Measurements from ENCODE around the gene HGFAC. TPM values are rescaled to one million over a fixed set of nuclear protein-coding genes. Genes with fewer than 3 reads are reported as not detected.

Gene HGFAC
- total and polyA plus RNA-seq, 5 donors = 0.14 to 0.62 (median 0.31) TPM; not detected in 1

DNA sequence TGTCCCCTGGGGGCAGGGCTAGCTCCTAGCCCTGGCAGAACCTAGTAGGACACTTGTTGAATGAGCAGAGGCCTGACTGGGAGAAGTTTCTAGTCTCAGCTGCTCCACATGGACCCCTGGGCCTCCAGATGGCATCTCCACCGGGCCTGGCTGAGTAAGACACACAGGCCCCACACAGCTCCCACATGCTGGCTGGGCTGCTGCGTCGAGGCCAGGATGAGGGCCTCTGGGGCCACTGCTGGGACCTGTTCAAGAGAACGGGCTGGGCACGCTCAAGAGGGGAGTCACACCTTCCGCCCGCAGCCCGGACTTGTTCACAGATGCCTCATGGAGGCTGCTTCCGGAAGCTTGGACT is 4.2 kb upstream of the HGFAC start:
- no peak overlapping the region for H3K27ac ChIP-seq (ENCODE audit: low read length)
- intact Hi-C loops (cut with DNase I) = no loop called here
- H3K4me3 ChIP-seq (ENCODE audit: low read length) = no peak overlapping the region
- no peaks in the 10 kb centered on the region for H3K4me1 ChIP-seq (ENCODE audit: control insufficient read depth, insufficient read depth, low read length)
- peak in 2 of 3 donors; percentile 30 to 52 for DNase-seq
- no peaks in the 10 kb centered on the region for H3K27me3 ChIP-seq (ENCODE audit: control insufficient read depth, insufficient read depth)
- WGBS = 81% methylated on average over 9 of the region's 9 CpGs
- no peak for ATAC-seq
- H3K9me3 ChIP-seq (ENCODE audit: control insufficient read depth, low read length) = no peaks in the 10 kb centered on the region

DNA sequence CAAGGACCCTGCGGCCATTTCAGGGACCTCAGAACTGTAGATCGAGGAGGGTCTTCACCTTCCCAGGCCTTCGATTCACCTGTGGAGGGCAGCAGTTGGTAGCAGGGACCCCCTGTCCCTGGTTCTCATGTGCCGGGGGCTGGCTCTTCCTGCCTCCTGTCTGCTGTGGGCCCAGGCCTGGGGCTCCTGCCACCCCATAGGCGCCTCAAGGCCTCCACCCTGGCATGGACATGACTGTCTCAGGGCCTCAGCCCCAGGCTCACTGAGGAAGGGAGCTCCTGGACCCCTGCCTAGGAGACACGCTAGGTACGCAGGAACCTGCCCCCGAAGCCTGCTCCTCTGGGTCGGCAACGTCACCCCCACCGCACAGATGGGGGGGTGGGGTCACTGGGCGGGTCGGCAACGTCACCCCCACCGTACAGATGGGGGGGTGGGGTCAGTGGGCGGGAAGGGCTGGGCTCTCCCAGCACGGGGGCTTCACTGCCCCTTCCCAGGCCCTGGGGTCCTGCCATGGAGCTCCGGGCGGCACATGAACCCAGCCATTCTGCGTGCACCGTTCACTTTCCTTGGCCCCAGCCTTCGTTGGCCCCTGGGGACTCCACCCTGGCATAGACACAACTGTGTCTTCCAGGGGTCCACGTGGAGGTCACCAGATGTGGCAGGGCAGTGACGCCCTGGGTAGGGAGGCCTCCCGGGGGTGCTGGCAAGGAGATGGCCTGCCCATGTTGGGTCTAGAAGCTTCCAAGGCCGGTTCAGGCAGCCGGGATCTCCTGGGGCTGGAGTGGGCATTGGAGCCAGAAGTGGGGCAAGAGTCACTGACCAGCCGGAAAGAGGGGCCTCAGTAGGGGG is 3.5 kb upstream of the HGFAC start:
- ATAC-seq (no peak), DNase-seq (peak in 2 of 3 donors; percentile 51 to 61)
- 67% methylated on average over 28 of the region's 28 CpGs for WGBS

DNA sequence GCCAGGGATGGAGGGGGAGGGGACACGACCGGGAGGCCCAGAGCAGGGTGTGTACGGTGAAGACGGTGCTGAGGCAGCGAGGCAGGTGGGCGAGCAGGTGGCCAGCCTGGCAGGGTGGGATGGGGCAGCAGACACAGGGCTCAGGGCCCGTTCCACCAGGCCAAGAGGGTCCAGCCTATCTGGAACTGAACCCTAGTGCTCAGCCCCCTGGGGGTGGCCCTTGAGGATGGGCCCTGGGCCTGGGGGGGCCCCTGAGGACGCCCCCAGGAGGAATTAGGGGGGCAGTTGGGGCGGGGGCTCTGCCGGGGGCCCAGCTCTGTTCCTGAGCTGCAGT is 3.0 kb upstream of the HGFAC start:
- no peaks in the 10 kb centered on the region for H3K4me1 ChIP-seq (ENCODE audit: control insufficient read depth, insufficient read depth, low read length)
- H3K27ac ChIP-seq (ENCODE audit: low read length) = no peak overlapping the region
- H3K4me3 ChIP-seq (ENCODE audit: low read length) = no peak overlapping the region
- ATAC-seq = no peak
- intact Hi-C loops (cut with DNase I) = no loop called here
- H3K27me3 ChIP-seq (ENCODE audit: control insufficient read depth, insufficient read depth) = no peaks in the 10 kb centered on the region
- no peaks in the 10 kb centered on the region for H3K9me3 ChIP-seq (ENCODE audit: control insufficient read depth, low read length)
- WGBS = 73% methylated on average over 10 of the region's 10 CpGs
- DNase-seq = no peak

More for the DNA sequence above, 3.5 kb upstream of the HGFAC start:
- H3K9me3 ChIP-seq (ENCODE audit: control insufficient read depth, low read length) = no peaks in the 10 kb centered on the region
- H3K4me1 ChIP-seq (ENCODE audit: control insufficient read depth, insufficient read depth, low read length) = no peaks in the 10 kb centered on the region
- intact Hi-C loops (cut with DNase I) = no loop called here
- H3K4me3 ChIP-seq (ENCODE audit: low read length) = no peak overlapping the region
- H3K27ac ChIP-seq (ENCODE audit: low read length) = no peak overlapping the region
- no peaks in the 10 kb centered on the region for H3K27me3 ChIP-seq (ENCODE audit: control insufficient read depth, insufficient read depth)

DNA sequence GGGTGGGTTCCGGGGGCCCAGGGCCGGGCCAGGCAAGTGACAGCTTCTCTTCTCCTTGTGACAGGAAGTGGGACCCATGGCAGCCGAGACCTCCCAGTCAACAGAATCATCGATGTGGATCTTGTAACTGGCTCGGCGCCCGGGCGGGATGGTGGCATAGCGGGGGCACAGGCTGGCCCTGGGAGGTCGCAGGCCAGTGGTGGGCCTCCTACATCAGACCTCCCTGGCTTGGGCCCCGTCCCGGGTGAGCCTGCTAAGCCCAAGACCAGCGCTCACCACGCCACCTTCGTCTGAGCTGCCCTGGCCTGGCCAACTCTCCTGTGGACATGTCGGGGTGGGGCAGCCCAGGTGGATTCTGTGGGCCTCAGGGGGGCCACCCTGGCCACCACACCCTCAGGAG is 2.4 kb upstream of the HGFAC start:
- DNase-seq (peak in 2 of 3 donors; percentile 34 to 64), ATAC-seq (no peak)
- Histone ChIP-seq H3K27me3 (ENCODE audit: control insufficient read depth, insufficient read depth) (no peaks in the 10 kb centered on the region), H3K4me3 (ENCODE audit: low read length) (no peak overlapping the region), H3K27ac (ENCODE audit: low read length) (no peak overlapping the region), H3K4me1 (ENCODE audit: control insufficient read depth, insufficient read depth, low read length) (no peaks in the 10 kb centered on the region), H3K9me3 (ENCODE audit: control insufficient read depth, low read length) (no peaks in the 10 kb centered on the region)
- intact Hi-C loops (cut with DNase I) = no loop called here
- 87% methylated on average over 16 of the region's 16 CpGs for WGBS

DNA sequence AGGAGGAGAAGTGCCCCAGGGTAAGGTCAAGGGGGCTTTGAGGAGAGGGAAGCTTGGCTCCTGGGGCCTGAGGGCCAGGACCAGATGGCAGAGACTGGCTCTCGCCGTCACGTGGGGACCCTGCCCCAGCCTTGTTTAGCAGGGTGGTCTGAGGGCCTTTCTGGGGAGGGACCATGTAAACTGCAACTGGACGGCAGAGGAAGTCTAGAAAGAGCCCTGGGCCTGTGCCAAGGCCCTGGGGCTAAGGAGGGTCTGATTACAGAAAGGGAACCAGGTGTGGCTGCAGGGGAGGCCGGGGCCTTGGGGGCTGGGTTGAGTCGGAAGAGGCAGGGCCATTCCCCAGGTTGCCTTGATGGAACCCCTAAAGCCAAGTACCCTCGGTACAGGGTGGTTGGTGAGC is 1.8 kb upstream of the HGFAC start:
- WGBS = 59% methylated on average over 7 of the region's 7 CpGs
- Histone ChIP-seq H3K4me1 (ENCODE audit: control insufficient read depth, insufficient read depth, low read length) (no peaks in the 10 kb centered on the region), H3K27ac (ENCODE audit: low read length) (no peak overlapping the region), H3K4me3 (ENCODE audit: low read length) (no peak overlapping the region), H3K9me3 (ENCODE audit: control insufficient read depth, low read length) (no peaks in the 10 kb centered on the region), H3K27me3 (ENCODE audit: control insufficient read depth, insufficient read depth) (no peaks in the 10 kb centered on the region)
- DNase-seq = peak in 2 of 3 donors; percentile 34 to 63
- no peak for ATAC-seq
- intact Hi-C loops (cut with DNase I) = loop anchor here in 1 of 4 donors (5.0 kb wide), 1 partner anchor 93 kb away; no protein-coding TSS in a partner anchor

DNA sequence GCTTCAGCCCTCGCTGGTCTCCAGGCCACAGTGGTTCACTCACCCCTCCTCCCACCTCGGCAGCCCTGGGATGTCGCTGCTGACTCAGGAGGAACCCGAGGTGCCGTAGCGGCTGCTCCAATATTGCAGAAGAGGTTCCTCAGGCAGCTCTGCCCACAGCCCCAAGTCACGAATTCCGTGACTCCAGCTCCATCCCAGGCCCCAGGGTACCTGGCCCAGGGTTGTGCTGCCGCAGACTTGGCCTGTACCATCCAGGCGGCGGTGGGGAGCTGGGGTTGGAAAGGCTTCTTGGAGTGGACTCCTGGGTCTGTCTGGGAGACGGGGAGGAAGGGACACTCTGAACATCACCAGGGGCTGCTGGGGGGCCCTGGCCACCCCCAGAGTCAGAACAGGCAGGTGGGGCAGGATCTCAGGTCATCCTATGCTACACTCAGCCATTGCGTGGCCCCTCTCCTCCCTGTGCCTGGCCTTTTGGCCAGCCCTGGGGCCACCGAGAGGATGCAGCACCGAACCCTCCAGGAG is 728 bp upstream of the HGFAC start:
- H3K4me1 ChIP-seq (ENCODE audit: control insufficient read depth, insufficient read depth, low read length) = no peaks in the 10 kb centered on the region
- WGBS = 62% methylated on average over 15 of the region's 15 CpGs
- DNase-seq (peak in 2 of 3 donors; percentile 45 to 58), ATAC-seq (no peak)
- intact Hi-C loops (cut with DNase I) = loop anchor here in 1 of 4 donors (5.0 kb wide), 1 partner anchor 94 kb away; no protein-coding TSS in a partner anchor
- no peaks in the 10 kb centered on the region for H3K27me3 ChIP-seq (ENCODE audit: control insufficient read depth, insufficient read depth)
- H3K4me3 ChIP-seq (ENCODE audit: low read length) = no peak overlapping the region
- no peaks in the 10 kb centered on the region for H3K9me3 ChIP-seq (ENCODE audit: control insufficient read depth, low read length)
- no peak overlapping the region for H3K27ac ChIP-seq (ENCODE audit: low read length)

DNA sequence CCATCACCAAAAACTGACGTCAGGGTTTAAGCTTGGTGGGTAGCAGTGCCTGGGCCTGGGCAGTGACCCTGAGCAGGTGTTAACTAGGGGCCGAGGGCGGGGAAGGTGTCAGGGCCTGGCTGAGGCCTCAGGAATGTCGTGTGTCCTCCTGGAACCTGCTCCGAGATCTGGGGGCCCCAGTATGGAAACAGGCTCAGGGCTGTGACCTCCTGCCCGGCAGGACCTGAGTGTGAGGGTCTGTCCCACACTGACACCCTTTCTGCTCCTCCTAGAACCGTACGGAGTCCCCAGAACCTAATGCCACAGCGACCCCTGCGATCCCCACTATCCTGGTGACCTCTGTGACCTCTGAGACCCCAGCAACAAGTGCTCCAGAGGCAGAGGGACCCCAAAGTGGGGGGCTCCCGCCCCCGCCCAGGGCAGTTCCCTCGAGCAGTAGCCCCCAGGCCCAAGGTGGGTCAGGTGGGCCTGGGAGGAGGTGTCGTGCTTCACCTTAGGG is 741 bp downstream of the HGFAC start:
- Histone ChIP-seq H3K9me3 (ENCODE audit: control insufficient read depth, low read length) (no peaks in the 10 kb centered on the region), H3K4me3 (ENCODE audit: low read length) (no peak overlapping the region), H3K27me3 (ENCODE audit: control insufficient read depth, insufficient read depth) (no peaks in the 10 kb centered on the region), H3K27ac (ENCODE audit: low read length) (no peak overlapping the region), H3K4me1 (ENCODE audit: control insufficient read depth, insufficient read depth, low read length) (no peaks in the 10 kb centered on the region)
- ATAC-seq (no peak), DNase-seq (no peak)
- 74% methylated on average over 14 of the region's 14 CpGs for WGBS
- intact Hi-C loops (cut with DNase I) = loop anchor here in 3 of 4 donors (2.0 to 5.0 kb wide), 2 partner anchors 95 to 96 kb away; no protein-coding TSS in a partner anchor

DNA sequence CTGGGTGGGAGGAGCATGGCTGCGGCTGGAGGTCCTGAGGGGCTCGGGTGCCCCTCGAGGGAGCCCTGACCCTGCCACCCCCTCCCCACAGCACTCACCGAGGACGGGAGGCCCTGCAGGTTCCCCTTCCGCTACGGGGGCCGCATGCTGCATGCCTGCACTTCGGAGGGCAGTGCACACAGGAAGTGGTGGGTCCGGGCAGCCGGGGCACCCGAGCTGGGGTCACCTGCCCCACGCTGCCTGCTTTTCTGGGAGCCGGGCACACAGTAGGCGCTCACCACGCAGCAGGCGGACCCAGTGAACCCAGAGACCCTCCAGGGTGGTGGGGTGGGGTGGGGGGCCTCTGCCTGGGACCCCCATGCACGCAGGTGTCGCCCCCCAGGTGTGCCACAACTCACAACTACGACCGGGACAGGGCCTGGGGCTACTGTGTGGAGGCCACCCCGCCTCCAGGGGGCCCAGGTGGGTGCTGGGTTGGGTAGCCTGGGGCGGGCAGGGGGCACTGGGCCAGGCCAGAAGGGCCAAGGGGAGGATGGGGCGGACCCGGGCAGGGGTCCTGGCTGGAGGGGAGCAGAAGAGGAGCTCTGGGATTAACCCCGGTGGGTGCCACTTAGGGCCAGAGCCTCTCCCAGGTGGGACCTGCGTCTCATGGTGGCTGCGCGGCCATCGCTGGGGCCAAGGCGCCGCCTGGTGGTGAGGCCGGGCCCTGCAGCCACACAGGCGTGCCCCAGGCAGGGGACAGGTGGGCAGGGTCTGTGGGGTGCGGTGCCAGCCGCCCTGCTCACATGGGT is 1.4 kb downstream of the HGFAC start:
- Histone ChIP-seq H3K27me3 (ENCODE audit: control insufficient read depth, insufficient read depth) (no peaks in the 10 kb centered on the region), H3K4me3 (ENCODE audit: low read length) (no peak overlapping the region), H3K9me3 (ENCODE audit: control insufficient read depth, low read length) (no peaks in the 10 kb centered on the region), H3K27ac (ENCODE audit: low read length) (no peak overlapping the region), H3K4me1 (ENCODE audit: control insufficient read depth, insufficient read depth, low read length) (no peaks in the 10 kb centered on the region)
- DNase-seq (peak; percentile 57 to 84 (median 81)), ATAC-seq (peak; percentile 35 to 60)
- intact Hi-C loops (cut with DNase I) = loop anchor here in 3 of 4 donors (2.0 to 5.0 kb wide), 2 partner anchors 96 kb away; no protein-coding TSS in a partner anchor
- WGBS = 46% methylated on average over 36 of the region's 36 CpGs

DNA sequence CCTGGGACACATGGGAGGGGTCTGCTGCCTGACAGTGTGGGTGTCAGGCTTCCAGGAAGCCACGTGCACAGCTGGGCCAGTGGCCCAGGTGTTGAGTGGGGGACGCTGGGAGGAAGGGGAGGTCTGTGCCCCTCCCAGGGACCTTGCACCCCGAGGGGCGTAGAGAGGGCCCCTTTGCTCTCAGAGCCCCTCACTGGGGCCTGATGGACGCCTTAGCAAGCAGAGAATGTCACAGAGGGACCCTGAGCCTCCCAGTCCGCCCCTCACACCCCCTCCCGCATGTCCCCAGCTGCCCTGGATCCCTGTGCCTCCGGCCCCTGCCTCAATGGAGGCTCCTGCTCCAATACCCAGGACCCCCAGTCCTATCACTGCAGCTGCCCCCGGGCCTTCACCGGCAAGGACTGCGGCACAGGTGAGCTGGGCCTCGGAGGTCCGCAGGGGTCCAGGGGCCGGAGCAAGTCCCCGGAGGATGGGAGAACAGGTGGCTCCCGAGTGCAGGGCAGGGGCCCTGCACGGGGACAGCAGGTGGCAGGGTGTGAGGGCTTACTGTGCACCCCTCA is 2.1 kb downstream of the HGFAC start:
- peak in 2 of 3 donors; percentile 45 to 49 for DNase-seq
- Histone ChIP-seq H3K27me3 (ENCODE audit: control insufficient read depth, insufficient read depth) (no peaks in the 10 kb centered on the region), H3K9me3 (ENCODE audit: control insufficient read depth, low read length) (no peaks in the 10 kb centered on the region), H3K27ac (ENCODE audit: low read length) (no peak overlapping the region), H3K4me3 (ENCODE audit: low read length) (no peak overlapping the region), H3K4me1 (ENCODE audit: control insufficient read depth, insufficient read depth, low read length) (no peaks in the 10 kb centered on the region)
- 67% methylated on average over 17 of the region's 17 CpGs for WGBS
- intact Hi-C loops (cut with DNase I) = loop anchor here (2.0 to 5.0 kb wide), 3 partner anchors 97 to 99 kb away; no protein-coding TSS in a partner anchor
- no peak for ATAC-seq

DNA sequence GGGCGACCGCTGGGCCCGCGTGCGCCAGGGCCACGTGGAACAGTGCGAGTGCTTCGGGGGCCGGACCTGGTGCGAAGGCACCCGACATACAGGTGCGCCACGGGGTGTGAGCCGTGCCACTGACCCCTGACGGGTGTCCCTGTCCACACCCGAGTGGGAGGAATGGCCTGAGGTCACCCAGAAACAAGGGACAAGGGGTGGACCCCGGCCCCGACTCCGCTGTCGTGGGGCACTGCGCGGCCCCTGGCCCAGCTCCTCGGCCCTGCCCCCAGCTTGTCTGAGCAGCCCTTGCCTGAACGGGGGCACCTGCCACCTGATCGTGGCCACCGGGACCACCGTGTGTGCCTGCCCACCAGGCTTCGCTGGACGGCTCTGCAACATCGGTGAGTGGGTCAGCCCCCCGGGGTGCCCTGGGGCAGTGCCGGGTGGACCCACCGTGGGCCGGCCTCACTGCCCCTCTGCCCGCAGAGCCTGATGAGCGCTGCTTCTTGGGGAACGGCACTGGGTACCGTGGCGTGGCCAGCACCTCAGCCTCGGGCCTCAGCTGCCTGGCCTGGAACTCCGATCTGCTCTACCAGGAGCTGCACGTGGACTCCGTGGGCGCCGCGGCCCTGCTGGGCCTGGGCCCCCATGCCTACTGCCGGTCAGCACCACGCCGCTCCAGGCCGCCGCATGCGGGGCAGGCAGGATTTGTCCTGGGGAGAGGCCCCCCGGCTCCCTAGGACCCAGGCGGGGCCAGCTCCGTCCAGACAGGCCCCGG is 2.8 kb downstream of the HGFAC start:
- no peaks in the 10 kb centered on the region for H3K4me1 ChIP-seq (ENCODE audit: control insufficient read depth, insufficient read depth, low read length)
- 88% methylated on average over 56 of the region's 56 CpGs for WGBS

More for the DNA sequence above, 2.8 kb downstream of the HGFAC start:
- Histone ChIP-seq H3K27me3 (ENCODE audit: control insufficient read depth, insufficient read depth) (no peaks in the 10 kb centered on the region), H3K9me3 (ENCODE audit: control insufficient read depth, low read length) (no peaks in the 10 kb centered on the region), H3K27ac (ENCODE audit: low read length) (no peak overlapping the region), H3K4me3 (ENCODE audit: low read length) (no peak overlapping the region)
- intact Hi-C loops (cut with DNase I) = loop anchor here in 2 of 4 donors (2.0 to 5.0 kb wide), 2 partner anchors 97 to 100 kb away; no protein-coding TSS in a partner anchor
- ATAC-seq = no peak
- peak in 2 of 3 donors; percentile 54 to 60 for DNase-seq
